Endothelial cell of umbilical vein (primary cell): Measurements from ENCODE around the gene PHACTR2. TPM values are rescaled to one million over a fixed set of nuclear protein-coding genes. Genes with fewer than 3 reads are reported as not detected.

Experiments
- BruUV-seq: library from RNA; stranded (reverse); fragments of 400-500 nt; replicated peaks from 2 replicates; lab custom pipeline; 2021; lab: Mats Ljungman, UMichigan
- CTCF ChIA-PET: fragments of 300-600, 350-600 bp; sonication (Branson Sonifier 250); formaldehyde crosslinking; loops from one replicate; lab custom pipeline; 2021; ENCODE audit warnings: antibody characterized with exemption, inconsistent platforms; lab: Charles Lee
- POLR2A ChIA-PET: fragments of 300-600, 350-600 bp; sonication (Branson Sonifier 250); formaldehyde crosslinking; loops from one replicate; lab custom pipeline; 2021; ENCODE audit warnings: antibody characterized with exemption, inconsistent platforms; lab: Charles Lee
- DNase-seq: peaks from one replicate; pipeline ENCODE4 v3.0.0-alpha.2; 2011; ENCODE audit warnings: low read depth, low spot score
- FAIRE-seq: peaks from 2 replicates; lab custom pipeline; 2011; peaks lifted over from hg19 to GRCh38; lab: Jason Lieb, UNC
- H2AFZ ChIP-seq: 2 replicates; pipeline ENCODE4 v1.6.0; 2012; ENCODE audit warnings: low read depth, low read length, control low read depth, inconsistent platforms
- H3K27ac ChIP-seq: 2 replicates; pipeline ENCODE4 v1.5.1; 2011; ENCODE audit warnings: low read depth, mild to moderate bottlenecking, control low read depth, low read length, moderate library complexity; ENCODE audit not compliant: insufficient read depth
- H3K27me3 ChIP-seq, 2 experiments: 2 replicates each; pipeline versions ENCODE4 v1.6.0 to v1.6.1; 2011; ENCODE audit warnings: low read length in 2 of 2, mixed read lengths in 1 of 2; ENCODE audit not compliant: control insufficient read depth in 2 of 2, insufficient read depth in 2 of 2
- H3K36me3 ChIP-seq, 2 experiments: 2 replicates in 1 of 2; 3 replicates in 1 of 2; pipeline ENCODE4 v1.5.1; 2011; ENCODE audit warnings: low read length in 2 of 2, mild to moderate bottlenecking in 1 of 2, moderate library complexity in 1 of 2; ENCODE audit not compliant: control insufficient read depth in 2 of 2, insufficient read depth in 2 of 2; ENCODE audit errors: extremely low read depth in 1 of 2
- H3K4me1 ChIP-seq: 3 replicates; pipeline ENCODE4 v1.5.1; 2011; ENCODE audit warnings: mild to moderate bottlenecking, low read length; ENCODE audit not compliant: control insufficient read depth, insufficient read depth; ENCODE audit errors: extremely low read depth
- H3K4me2 ChIP-seq: 2 replicates; pipeline ENCODE4 v1.6.1; 2011; ENCODE audit warnings: low read length, control low read depth, mixed read lengths; ENCODE audit not compliant: insufficient read depth
- H3K4me3 ChIP-seq, 3 experiments: fragments of 200-600 bp in 1 of 3; sonication (generic), shearing (Covaris generic) in 1 of 3; replicated peaks in 1 of 3; 2 replicates each; pipeline ENCODE4 v1.5.1; 2011 to 2016; ENCODE audit warnings: control low read depth in 3 of 3, low read length in 3 of 3, mild to moderate bottlenecking in 2 of 3, inconsistent platforms in 1 of 3, low read depth in 1 of 3, moderate library complexity in 1 of 3; ENCODE audit not compliant: insufficient read depth in 1 of 3
- H3K79me2 ChIP-seq: 2 replicates; pipeline ENCODE4 v1.6.0; 2012; ENCODE audit warnings: low read length, inconsistent platforms; ENCODE audit not compliant: control insufficient read depth, insufficient read depth
- H3K9ac ChIP-seq: replicated peaks from 2 replicates; pipeline ENCODE3; 2011; ENCODE audit warnings: low read length, control low read depth; ENCODE audit not compliant: insufficient read depth; ENCODE audit errors: extremely low read depth
- H3K9me1 ChIP-seq: replicated peaks from 3 replicates; pipeline ENCODE4 v1.6.0; 2011; ENCODE audit warnings: mild to moderate bottlenecking, low read length; ENCODE audit not compliant: control insufficient read depth, insufficient read depth; ENCODE audit errors: extremely low read depth
- H3K9me3 ChIP-seq: replicated peaks from 2 replicates; pipeline ENCODE4 v1.5.1; 2012; ENCODE audit warnings: low read length, inconsistent platforms; ENCODE audit not compliant: control insufficient read depth, insufficient read depth
- H4K20me1 ChIP-seq: replicated peaks from 2 replicates; pipeline ENCODE3; 2011; ENCODE audit warnings: mild to moderate bottlenecking, low read length; ENCODE audit not compliant: control insufficient read depth, insufficient read depth; ENCODE audit errors: extremely low read depth
- EZH2 ChIP-seq: IDR thresholded peaks from 2 replicates; pipeline ENCODE4 v1.6.1; 2012; ENCODE audit warnings: borderline replicate concordance, low read depth, mild to moderate bottlenecking, moderate library complexity, low read length, inconsistent platforms; ENCODE audit not compliant: severe bottlenecking
- FOS ChIP-seq: IDR thresholded peaks from 2 replicates; pipeline ENCODE4 v1.6.1; 2011; ENCODE audit warnings: mild to moderate bottlenecking, low read length, moderate library complexity, borderline replicate concordance; ENCODE audit not compliant: insufficient read depth
- GATA2 ChIP-seq: IDR thresholded peaks from 2 replicates; pipeline ENCODE4 v1.7.0; 2011; ENCODE audit warnings: low read depth, mild to moderate bottlenecking, moderate library complexity, mixed read lengths, low read length; ENCODE audit not compliant: insufficient read length, insufficient read depth
- JUN ChIP-seq: IDR thresholded peaks from 2 replicates; pipeline ENCODE4 v1.6.1; 2011; ENCODE audit warnings: borderline replicate concordance, low read depth; ENCODE audit not compliant: insufficient read length, insufficient read depth
- MYC ChIP-seq: IDR thresholded peaks from one replicate; pipeline ENCODE4 v1.6.1; 2011; ENCODE audit warnings: mild to moderate bottlenecking, low read depth, low read length
- POLR2A ChIP-seq: IDR thresholded peaks from 2 replicates; pipeline ENCODE4 v1.6.1; 2012; ENCODE audit warnings: low read depth, mild to moderate bottlenecking, control low read depth, low read length
- POLR2AphosphoS5 ChIP-seq: IDR thresholded peaks from 2 replicates; pipeline ENCODE4 v1.6.1; 2012; ENCODE audit warnings: low read depth, mild to moderate bottlenecking, control low read depth, low read length, moderate library complexity; ENCODE audit not compliant: insufficient read depth
- dilution Hi-C: fragments of 300-500 bp; cut with MboI; formaldehyde crosslinking; loops from one replicate; pipeline ENCODE4 v1.15.0; 2019; ENCODE audit warnings: low sequenced_read_pairs; ENCODE audit not compliant: extremely low pct_ligation_motif_present
- intact Hi-C: fragments of 100-400 bp; cut with micrococcal nuclease; formaldehyde crosslinking; loops from one replicate; pipeline ENCODE4 v1.10.0; 2022
- polyA plus RNA-seq, 4 experiments: library from polyadenylated mRNA; depleted of rRNA in 3 of 4; stranded (reverse) in 3 of 4; unstranded in 1 of 4; fragments of >200 nt; gene quantifications; 2 replicates each; pipeline versions ENCODE4 v1.2.1 to v1.2.3, GENCODE V29; 2011 to 2012; ENCODE audit warnings: missing spikeins in 1 of 4
- total RNA-seq: library from RNA; stranded (reverse); gene quantifications from 2 replicates; pipeline ENCODE4 v1.2.3, GENCODE V29; 2021
- TF ChIP-seq, protein P1 (sequence below): IDR thresholded peaks from 2 replicates; pipeline ENCODE4 v1.6.1; 2011; ENCODE audit not compliant: insufficient read depth, insufficient read length
- TF ChIP-seq, protein P2 (sequence below), 2 donors: IDR thresholded peaks; 1 replicate in 1 of 2; 2 replicates in 1 of 2; pipeline ENCODE4 v1.5.1; 2011; ENCODE audit warnings: low read length in 2 of 2, mild to moderate bottlenecking in 2 of 2, moderate library complexity in 2 of 2, control low read depth in 1 of 2, inconsistent platforms in 1 of 2, low read depth in 1 of 2; ENCODE audit not compliant: insufficient read depth in 1 of 2; ENCODE audit errors: extremely low read depth in 1 of 2

Gene PHACTR2
- total and polyA plus RNA-seq, 2 donors (not counting 3 experiments of a cell fraction or from before 2014, with no cell fraction given): 16.3 to 178 TPM

- Histone ChIP-seq H3K36me3 (peaks cover 0 to 2% of the 10 kb centered on the region in 2 experiments), H3K27me3 (no peaks in the 10 kb centered on the region), H3K9ac (no peak overlapping the region), H2AFZ (no peak overlapping the region), H3K4me2 (no peak overlapping the region), H4K20me1 (peaks cover 10% of the 10 kb centered on the region), H3K9me1 (no peaks in the 10 kb centered on the region), H3K79me2 (peaks cover 27% of the 10 kb centered on the region), H3K4me3 (no peak overlapping the region), H3K4me1 (peaks cover 3% of the 10 kb centered on the region), H3K9me3 (no peaks in the 10 kb centered on the region), H3K27ac (no peak overlapping the region)
- no peak for FAIRE-seq
- dilution Hi-C loops: no loop called here
- POLR2A ChIA-PET: no interaction called here
- TF ChIP-seq POLR2AphosphoS5: no peak
- TF ChIP-seq, protein P1, sequence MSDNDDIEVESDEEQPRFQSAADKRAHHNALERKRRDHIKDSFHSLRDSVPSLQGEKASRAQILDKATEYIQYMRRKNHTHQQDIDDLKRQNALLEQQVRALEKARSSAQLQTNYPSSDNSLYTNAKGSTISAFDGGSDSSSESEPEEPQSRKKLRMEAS: no peak
- TF ChIP-seq, protein P2, sequence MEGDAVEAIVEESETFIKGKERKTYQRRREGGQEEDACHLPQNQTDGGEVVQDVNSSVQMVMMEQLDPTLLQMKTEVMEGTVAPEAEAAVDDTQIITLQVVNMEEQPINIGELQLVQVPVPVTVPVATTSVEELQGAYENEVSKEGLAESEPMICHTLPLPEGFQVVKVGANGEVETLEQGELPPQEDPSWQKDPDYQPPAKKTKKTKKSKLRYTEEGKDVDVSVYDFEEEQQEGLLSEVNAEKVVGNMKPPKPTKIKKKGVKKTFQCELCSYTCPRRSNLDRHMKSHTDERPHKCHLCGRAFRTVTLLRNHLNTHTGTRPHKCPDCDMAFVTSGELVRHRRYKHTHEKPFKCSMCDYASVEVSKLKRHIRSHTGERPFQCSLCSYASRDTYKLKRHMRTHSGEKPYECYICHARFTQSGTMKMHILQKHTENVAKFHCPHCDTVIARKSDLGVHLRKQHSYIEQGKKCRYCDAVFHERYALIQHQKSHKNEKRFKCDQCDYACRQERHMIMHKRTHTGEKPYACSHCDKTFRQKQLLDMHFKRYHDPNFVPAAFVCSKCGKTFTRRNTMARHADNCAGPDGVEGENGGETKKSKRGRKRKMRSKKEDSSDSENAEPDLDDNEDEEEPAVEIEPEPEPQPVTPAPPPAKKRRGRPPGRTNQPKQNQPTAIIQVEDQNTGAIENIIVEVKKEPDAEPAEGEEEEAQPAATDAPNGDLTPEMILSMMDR (IDR thresholded peaks at IDR 0.05; ENCODE audit: extremely low read depth in 1 of 2, insufficient read depth in 1 of 2, low read depth in 1 of 2, low read length in 2 of 2): no peak
- no peak for TF ChIP-seq JUN
- TF ChIP-seq MYC: no peak
- no peak for TF ChIP-seq GATA2
- no peak for TF ChIP-seq POLR2A
- no peak for TF ChIP-seq EZH2
- TF ChIP-seq FOS: no peak
- CTCF ChIA-PET: interaction anchor here (1.4 kb wide), 1 partner anchor 96 kb away, joined by 4 read pairs; the partner anchor contains the start of gene LTV1
- intact Hi-C loops: no loop called here
- DNase-seq: no peak
- BruUV-seq: no TSS peak
These were observed 68.7 kb downstream of the PHACTR2 start for GRCh38 chr6:143746202-143747119.
